ENCODE measurements around the gene TMEM132C. TPM values are rescaled to one million over a fixed set of nuclear protein-coding genes. Genes with fewer than 3 reads are reported as not detected.

Gene TMEM132C
- total and polyA plus RNA-seq, 2 experiments from 2014 or later = not detected

- Histone ChIP-seq H2AFZ (no peak overlapping the region), H3K4me1 (ENCODE audit: insufficient read depth) (no peaks in the 10 kb centered on the region), H3K27ac (ENCODE audit: low read depth) (no peak overlapping the region), H3K36me3 (ENCODE audit: insufficient read depth) (0 out of 2 replicates have a peak, but pooled peaks cover 1% of the 10 kb centered on the region), H3K79me2 (replicated peaks; ENCODE audit: insufficient read depth) (no peaks in the 10 kb centered on the region), H3F3A (replicated peaks; ENCODE audit: low read depth) (no peaks in the 10 kb centered on the region), H3K27me3 (ENCODE audit: insufficient read depth) (no peaks in the 10 kb centered on the region), H3K4me3 (no peak overlapping the region; the same call in 1 of the 2 replicates), H4K20me1 (replicated peaks; ENCODE audit: insufficient read depth) (no peaks in the 10 kb centered on the region), H3K9me2 (ENCODE audit: insufficient read depth) (no peaks in the 10 kb centered on the region), H3K4me2 (no peak overlapping the region)
- no peak overlapping the region for H3K4me3 Mint-ChIP-seq
- no peak for ATAC-seq
- no peak for TF ChIP-seq ZNF331 (CRISPR knock-in tag; IDR thresholded peaks at IDR 0.05; ENCODE audit: low read depth)
- TF ChIP-seq POLR2AphosphoS5 (IDR thresholded peaks at IDR 0.05; ENCODE audit: low read depth) = no peak
- TF ChIP-seq EZH2 (IDR thresholded peaks at IDR 0.05; ENCODE audit: low read depth, unreplicated experiment) = no peak
- no peak for TF ChIP-seq EZH2phosphoT487 (IDR thresholded peaks at IDR 0.05; ENCODE audit: unreplicated experiment)
- no peak for TF ChIP-seq ZNF114 (CRISPR knock-in tag; IDR thresholded peaks at IDR 0.05)
- no peak for TF ChIP-seq JUNB (IDR thresholded peaks at IDR 0.05; ENCODE audit: unreplicated experiment)
- no peak for TF ChIP-seq STAT1 (IDR thresholded peaks at IDR 0.05; ENCODE audit: unreplicated experiment)
- no peak overlapping the region for H3K27ac Mint-ChIP-seq
- H3K36me3 Mint-ChIP-seq (ENCODE audit: low read depth) = peaks cover 40% of the 10 kb centered on the region
- H3K4me1 Mint-ChIP-seq = no peaks in the 10 kb centered on the region
- H3K9me3 Mint-ChIP-seq = peaks cover 99% of the 10 kb centered on the region
- DNase-seq (ENCODE audit: low spot score) = no peak
- H3K27me3 Mint-ChIP-seq (ENCODE audit: insufficient read depth, low read depth, poor library complexity) = peaks cover 4% of the 10 kb centered on the region
Observed at GRCh38 chr12:128307791-128308190, 40.8 kb downstream of the TMEM132C start.

DNA sequence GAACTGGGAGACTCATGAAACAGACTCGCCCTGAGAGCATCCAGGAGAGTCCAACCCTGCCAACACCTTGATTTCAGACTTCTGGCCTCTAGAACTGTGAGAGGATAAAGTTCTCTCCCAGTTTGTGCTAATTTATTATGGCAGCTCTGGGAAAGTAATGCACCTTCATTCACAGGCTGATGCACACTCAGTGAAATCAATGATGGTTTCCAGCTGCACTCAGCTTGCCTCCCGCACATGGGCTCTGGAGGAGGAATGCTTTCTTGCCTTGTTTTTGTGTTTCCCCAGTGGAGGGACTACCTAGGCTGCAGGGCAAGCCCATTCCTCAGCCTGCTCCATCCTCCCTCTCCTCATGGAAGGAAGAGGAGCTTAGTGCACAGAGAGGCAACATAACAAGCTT is 45.7 kb downstream of the TMEM132C start:
- Mint-ChIP-seq H3K36me3 (ENCODE audit: low read depth) (peaks cover 63% of the 10 kb centered on the region), H3K9me3 (peaks cover 100% of the 10 kb centered on the region), H3K27me3 (ENCODE audit: insufficient read depth, low read depth, poor library complexity) (peaks cover 8% of the 10 kb centered on the region), H3K27ac (no peak overlapping the region), H3K4me1 (no peaks in the 10 kb centered on the region), H3K4me3 (no peak overlapping the region)
- no peak overlapping the region for H3K4me2 ChIP-seq
- no peaks in the 10 kb centered on the region for H3K27me3 ChIP-seq (ENCODE audit: insufficient read depth)
- no peaks in the 10 kb centered on the region for H3K9me2 ChIP-seq (ENCODE audit: insufficient read depth)
- no peak overlapping the region for H3K4me3 ChIP-seq
- H4K20me1 ChIP-seq (replicated peaks; ENCODE audit: insufficient read depth) = no peaks in the 10 kb centered on the region
- DNase-seq (ENCODE audit: low spot score) (no peak), ATAC-seq (no peak)
- H3K79me2 ChIP-seq (replicated peaks; ENCODE audit: insufficient read depth) = no peaks in the 10 kb centered on the region
- H2AFZ ChIP-seq = no peak overlapping the region
- no peaks in the 10 kb centered on the region for H3K4me1 ChIP-seq (ENCODE audit: insufficient read depth)
- H3K36me3 ChIP-seq (ENCODE audit: insufficient read depth) = no peaks in the 10 kb centered on the region
- no peak overlapping the region for H3K27ac ChIP-seq (ENCODE audit: low read depth)
- H3F3A ChIP-seq (replicated peaks; ENCODE audit: low read depth) = no peaks in the 10 kb centered on the region
- TF ChIP-seq ETS1 (IDR thresholded peaks at IDR 0.05) = no peak
- TF ChIP-seq, protein P1, sequence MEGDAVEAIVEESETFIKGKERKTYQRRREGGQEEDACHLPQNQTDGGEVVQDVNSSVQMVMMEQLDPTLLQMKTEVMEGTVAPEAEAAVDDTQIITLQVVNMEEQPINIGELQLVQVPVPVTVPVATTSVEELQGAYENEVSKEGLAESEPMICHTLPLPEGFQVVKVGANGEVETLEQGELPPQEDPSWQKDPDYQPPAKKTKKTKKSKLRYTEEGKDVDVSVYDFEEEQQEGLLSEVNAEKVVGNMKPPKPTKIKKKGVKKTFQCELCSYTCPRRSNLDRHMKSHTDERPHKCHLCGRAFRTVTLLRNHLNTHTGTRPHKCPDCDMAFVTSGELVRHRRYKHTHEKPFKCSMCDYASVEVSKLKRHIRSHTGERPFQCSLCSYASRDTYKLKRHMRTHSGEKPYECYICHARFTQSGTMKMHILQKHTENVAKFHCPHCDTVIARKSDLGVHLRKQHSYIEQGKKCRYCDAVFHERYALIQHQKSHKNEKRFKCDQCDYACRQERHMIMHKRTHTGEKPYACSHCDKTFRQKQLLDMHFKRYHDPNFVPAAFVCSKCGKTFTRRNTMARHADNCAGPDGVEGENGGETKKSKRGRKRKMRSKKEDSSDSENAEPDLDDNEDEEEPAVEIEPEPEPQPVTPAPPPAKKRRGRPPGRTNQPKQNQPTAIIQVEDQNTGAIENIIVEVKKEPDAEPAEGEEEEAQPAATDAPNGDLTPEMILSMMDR (conservative IDR thresholded peaks at IDR 0.05; ENCODE audit: low read depth in 2 of 2) = no peak
- TF ChIP-seq, protein P2, sequence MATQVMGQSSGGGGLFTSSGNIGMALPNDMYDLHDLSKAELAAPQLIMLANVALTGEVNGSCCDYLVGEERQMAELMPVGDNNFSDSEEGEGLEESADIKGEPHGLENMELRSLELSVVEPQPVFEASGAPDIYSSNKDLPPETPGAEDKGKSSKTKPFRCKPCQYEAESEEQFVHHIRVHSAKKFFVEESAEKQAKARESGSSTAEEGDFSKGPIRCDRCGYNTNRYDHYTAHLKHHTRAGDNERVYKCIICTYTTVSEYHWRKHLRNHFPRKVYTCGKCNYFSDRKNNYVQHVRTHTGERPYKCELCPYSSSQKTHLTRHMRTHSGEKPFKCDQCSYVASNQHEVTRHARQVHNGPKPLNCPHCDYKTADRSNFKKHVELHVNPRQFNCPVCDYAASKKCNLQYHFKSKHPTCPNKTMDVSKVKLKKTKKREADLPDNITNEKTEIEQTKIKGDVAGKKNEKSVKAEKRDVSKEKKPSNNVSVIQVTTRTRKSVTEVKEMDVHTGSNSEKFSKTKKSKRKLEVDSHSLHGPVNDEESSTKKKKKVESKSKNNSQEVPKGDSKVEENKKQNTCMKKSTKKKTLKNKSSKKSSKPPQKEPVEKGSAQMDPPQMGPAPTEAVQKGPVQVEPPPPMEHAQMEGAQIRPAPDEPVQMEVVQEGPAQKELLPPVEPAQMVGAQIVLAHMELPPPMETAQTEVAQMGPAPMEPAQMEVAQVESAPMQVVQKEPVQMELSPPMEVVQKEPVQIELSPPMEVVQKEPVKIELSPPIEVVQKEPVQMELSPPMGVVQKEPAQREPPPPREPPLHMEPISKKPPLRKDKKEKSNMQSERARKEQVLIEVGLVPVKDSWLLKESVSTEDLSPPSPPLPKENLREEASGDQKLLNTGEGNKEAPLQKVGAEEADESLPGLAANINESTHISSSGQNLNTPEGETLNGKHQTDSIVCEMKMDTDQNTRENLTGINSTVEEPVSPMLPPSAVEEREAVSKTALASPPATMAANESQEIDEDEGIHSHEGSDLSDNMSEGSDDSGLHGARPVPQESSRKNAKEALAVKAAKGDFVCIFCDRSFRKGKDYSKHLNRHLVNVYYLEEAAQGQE (IDR thresholded peaks at IDR 0.05; ENCODE audit: unreplicated experiment) = no peak
- TF ChIP-seq ZNF114 (CRISPR knock-in tag; IDR thresholded peaks at IDR 0.05) = no peak
- TF ChIP-seq EZH2phosphoT487 (IDR thresholded peaks at IDR 0.05; ENCODE audit: unreplicated experiment) = no peak
- no peak for TF ChIP-seq NANOG (IDR thresholded peaks at IDR 0.05; ENCODE audit: borderline replicate concordance)

Measured in GM23338 (cell line).